B cell (primary cell): ENCODE results near the gene SFXN1. TPM values are rescaled to one million over a fixed set of nuclear protein-coding genes. Genes with fewer than 3 reads are reported as not detected.

Experiments
- ATAC-seq: fragments of 200-7000 bp; cut with Tn5 transposase; one replicate; pipeline ENCODE4 v1.10.0; 2021; ENCODE audit warnings: low read depth, mild to moderate bottlenecking, moderate number of reproducible peaks, moderate library complexity
- CTCF ChIA-PET: fragments of 350-600 bp; sonication (Branson Sonifier 250); formaldehyde crosslinking; loops from one replicate; lab custom pipeline; 2021; ENCODE audit warnings: antibody characterized with exemption, inconsistent platforms; lab: Charles Lee
- POLR2A ChIA-PET: fragments of 350-600 bp; sonication (Branson Sonifier 250); formaldehyde crosslinking; loops from one replicate; lab custom pipeline; 2021; ENCODE audit warnings: antibody characterized with exemption; lab: Charles Lee
- DNase-seq: peaks from one replicate; pipeline ENCODE4 v3.0.0; 2013
- H2AFZ ChIP-seq: 2 replicates; pipeline ENCODE4 v1.6.1; 2012; ENCODE audit warnings: mild to moderate bottlenecking, low read depth, low read length; ENCODE audit not compliant: insufficient read depth, poor library complexity, severe bottlenecking
- H3K27ac ChIP-seq, 2 donors: 1 replicate in 1 of 2; 2 replicates in 1 of 2; pipeline ENCODE4 v1.5.1; 2012 to 2013; ENCODE audit warnings: low read length in 2 of 2, mild to moderate bottlenecking in 2 of 2, moderate library complexity in 1 of 2
- H3K27me3 ChIP-seq, 4 experiments: fragments of 200-600 bp in 1 of 4; sonication (generic) in 1 of 4; replicated peaks in 1 of 4; 1 replicate in 2 of 4; 2 replicates in 2 of 4; pipeline versions ENCODE4 v1.6.1 to v1.7.0; 2013 to 2016; ENCODE audit warnings: low read length in 3 of 4, mild to moderate bottlenecking in 2 of 4, mixed read lengths in 1 of 4, moderate library complexity in 1 of 4; ENCODE audit not compliant: insufficient read depth in 4 of 4, control insufficient read depth in 3 of 4; ENCODE audit errors: control extremely low read depth in 1 of 4
- H3K36me3 ChIP-seq, 2 experiments: replicated peaks in 1 of 2; 1 replicate in 1 of 2; 2 replicates in 1 of 2; pipeline versions ENCODE4 v1.6.1 to v1.7.1; 2013; ENCODE audit warnings: low read length in 1 of 2; ENCODE audit not compliant: insufficient read depth in 2 of 2, control insufficient read depth in 1 of 2; ENCODE audit errors: control extremely low read depth in 1 of 2, extremely low read depth in 1 of 2
- H3K4me1 ChIP-seq, 2 donors: fragments of 200-600 bp in 1 of 2; sonication (generic) in 1 of 2; 1 replicate in 1 of 2; 2 replicates in 1 of 2; pipeline versions ENCODE4 v1.5.1 to v1.6.1; 2013 to 2017; ENCODE audit warnings: low read length in 2 of 2; ENCODE audit not compliant: control insufficient read depth in 2 of 2, insufficient read depth in 2 of 2
- H3K4me2 ChIP-seq: replicated peaks from 2 replicates; pipeline ENCODE3; 2012; ENCODE audit warnings: mild to moderate bottlenecking, low read depth, low read length; ENCODE audit not compliant: poor library complexity, severe bottlenecking
- H3K4me3 ChIP-seq, 5 experiments: fragments of 200-600 bp in 1 of 5; sonication (generic) in 1 of 5; 1 replicate in 3 of 5; 2 replicates in 2 of 5; pipeline versions ENCODE4 v1.5.1 to v1.7.0; 2011 to 2016; ENCODE audit warnings: low read length in 4 of 5, mild to moderate bottlenecking in 4 of 5, low read depth in 2 of 5, control low read depth in 1 of 5, moderate library complexity in 1 of 5; ENCODE audit not compliant: insufficient read depth in 1 of 5; ENCODE audit errors: control extremely low read depth in 1 of 5, extremely low read depth in 1 of 5
- H3K79me2 ChIP-seq: fragments of 200-600 bp; sonication (generic); one replicate; pipeline ENCODE4 v1.6.0; 2016; ENCODE audit warnings: low read length; ENCODE audit not compliant: control insufficient read depth, insufficient read depth
- H3K9ac ChIP-seq: fragments of 200-600 bp; sonication (generic); 2 replicates; pipeline ENCODE4 v1.6.1; 2017; ENCODE audit warnings: mild to moderate bottlenecking, low read length, moderate library complexity
- H3K9me3 ChIP-seq, 3 donors: one replicate each; pipeline versions ENCODE4 v1.6.1 to v1.7.1; 2013; ENCODE audit warnings: low read length in 2 of 3; ENCODE audit not compliant: control insufficient read depth in 2 of 3, insufficient read depth in 1 of 3; ENCODE audit errors: control extremely low read depth in 1 of 3
- H4K20me1 ChIP-seq: 2 replicates; pipeline ENCODE4 v1.6.0; 2012; ENCODE audit warnings: mild to moderate bottlenecking, low read length; ENCODE audit not compliant: insufficient read depth, control insufficient read depth, poor library complexity, severe bottlenecking
- H3K27ac Mint-ChIP-seq: one replicate; pipeline ENCODE4 v1.8.0; 2021; ENCODE audit warnings: mixed read lengths
- H3K27me3 Mint-ChIP-seq: one replicate; pipeline ENCODE4 v1.8.0; 2021; ENCODE audit warnings: mixed read lengths
- H3K4me1 Mint-ChIP-seq: one replicate; pipeline ENCODE4 v1.8.0; 2021; ENCODE audit warnings: mixed read lengths
- H3K4me3 Mint-ChIP-seq: one replicate; pipeline ENCODE4 v1.8.0; 2021; ENCODE audit warnings: mixed read lengths
- H3K9me3 Mint-ChIP-seq: one replicate; pipeline ENCODE4 v1.8.0; 2022; ENCODE audit warnings: mixed read lengths; ENCODE audit not compliant: insufficient read depth
- CTCF ChIP-seq: fragments of 200-600 bp; IDR thresholded peaks from one replicate; pipeline ENCODE4 v1.8.0; 2022; ENCODE audit warnings: antibody characterized with exemption, mild to moderate bottlenecking
- EZH2 ChIP-seq: IDR thresholded peaks from 2 replicates; pipeline ENCODE4 v1.6.1; 2012; ENCODE audit warnings: borderline replicate concordance, low read depth, mild to moderate bottlenecking, moderate library complexity, low read length; ENCODE audit not compliant: insufficient read depth, poor library complexity, severe bottlenecking
- WGBS: methylation state at CpG from one replicate; pipeline ENCODE4 v1.1.5; 2013; ENCODE audit warnings: missing lambda C conversion rate; ENCODE audit not compliant: insufficient coverage; 5-methylcytosine and 5-hydroxymethylcytosine counted together
- intact Hi-C: fragments of 100-400 bp; cut with micrococcal nuclease; formaldehyde crosslinking; loops from one replicate; pipeline ENCODE4 v1.10.0; 2022
- polyA plus RNA-seq: library from polyadenylated mRNA; depleted of rRNA; stranded (reverse); fragments of >200 nt; gene quantifications from 2 replicates; pipeline ENCODE4 v1.2.3, GENCODE V29; 2012
- total RNA-seq, 2 donors: library from RNA; stranded (reverse); fragments of 120-200 nt in 1 of 2; gene quantifications; 1 replicate in 1 of 2; 2 replicates in 1 of 2; pipeline versions ENCODE4 v1.2.3 to v1.2.4, GENCODE V29; 2013 to 2022

SFXN1 gene
- total and polyA plus RNA-seq, 2 donors (not counting 1 experiment from before 2014, with no cell fraction given): 16.4 to 30.5 TPM

GRCh38 chr5:175539936-175540335 is 61.6 kb downstream of the SFXN1 start:
- Histone ChIP-seq H4K20me1 (no peaks in the 10 kb centered on the region), H3K9ac (no peak overlapping the region), H3K27me3 (no peaks in the 10 kb centered on the region), H3K4me3 (no peak overlapping the region), H3K36me3 (no peaks in the 10 kb centered on the region), H3K4me1 (no peaks in the 10 kb centered on the region), H2AFZ (no peak overlapping the region), H3K4me2 (no peak overlapping the region), H3K27ac (no peak overlapping the region), H3K79me2 (no peaks in the 10 kb centered on the region), H3K9me3 (no peaks in the 10 kb centered on the region)
- Mint-ChIP-seq H3K9me3 (no peaks in the 10 kb centered on the region), H3K4me3 (no peak overlapping the region), H3K27me3 (peaks cover 14% of the 10 kb centered on the region), H3K4me1 (no peaks in the 10 kb centered on the region), H3K27ac (no peak overlapping the region)
- ChIA-PET POLR2A (no interaction called here), CTCF (no interaction called here)
- ATAC-seq (no peak), DNase-seq (no peak)
- intact Hi-C loops: no loop called here
- TF ChIP-seq CTCF: no peak
- no peak for TF ChIP-seq EZH2
- 84% methylated on average over 2 of the region's 2 CpGs for WGBS

GRCh38 chr5:175541264-175541663 is 62.9 kb downstream of the SFXN1 start:
- H3K9me3 ChIP-seq: no peaks in the 10 kb centered on the region
- CTCF ChIA-PET: no interaction called here
- ATAC-seq: no peak

More at GRCh38 chr5:175541264-175541663, 62.9 kb downstream of the SFXN1 start:
- H3K27me3 ChIP-seq: no peaks in the 10 kb centered on the region
- TF ChIP-seq EZH2 (no peak), CTCF (no peak)
- no peak for DNase-seq
- no peak overlapping the region for H3K4me2 ChIP-seq
- POLR2A ChIA-PET: no interaction called here
- H4K20me1 ChIP-seq: no peaks in the 10 kb centered on the region
- Mint-ChIP-seq H3K4me1 (no peaks in the 10 kb centered on the region), H3K27me3 (peaks cover 18% of the 10 kb centered on the region), H3K9me3 (no peaks in the 10 kb centered on the region), H3K4me3 (no peak overlapping the region), H3K27ac (no peak overlapping the region)
- H3K4me3 ChIP-seq: no peak overlapping the region
- H2AFZ ChIP-seq: no peak overlapping the region
- no peak overlapping the region for H3K9ac ChIP-seq
- intact Hi-C loops: no loop called here
- 86% methylated on average over 3 of the region's 4 CpGs for WGBS
- H3K4me1 ChIP-seq: no peaks in the 10 kb centered on the region
- H3K79me2 ChIP-seq: no peaks in the 10 kb centered on the region
- no peak overlapping the region for H3K27ac ChIP-seq
- no peaks in the 10 kb centered on the region for H3K36me3 ChIP-seq
